COLO668 (cell line): ENCODE results near the gene SERPINF2.
"Not testable (repeated sequence)": the region's sequence is repeated elsewhere in the genome, so short reads cannot be mapped to it uniquely, and the experiment has no call there.

Experiments used
- DNase-seq: peaks from one replicate; lab custom pipeline; 2025; ENCODE audit not compliant: unreplicated experiment; lab: John Stamatoyannopoulos, UW

The SERPINF2 gene

GRCh38 chr17:1786708-1787107, 44.0 kb downstream of the SERPINF2 start:
- DNase-seq = no peak

GRCh38 chr17:1787301-1787902, 44.7 kb downstream of the SERPINF2 start:
- DNase-seq = no peak

GRCh38 chr17:1789936-1790335, 47.3 kb downstream of the SERPINF2 start:
- DNase-seq = no peak

GRCh38 chr17:1792495-1793446, 50.1 kb downstream of the SERPINF2 start:
- DNase-seq = no peak

GRCh38 chr17:1793447-1793806, 50.8 kb downstream of the SERPINF2 start:
- no peak for DNase-seq

- DNase-seq = no peak
These were observed 54.1 kb downstream of the SERPINF2 start for GRCh38 chr17:1796800-1797199.

GRCh38 chr17:1797323-1797722, 54.7 kb downstream of the SERPINF2 start:
- DNase-seq = no peak

GRCh38 chr17:1797846-1798245, 55.2 kb downstream of the SERPINF2 start:
- DNase-seq = not testable (repeated sequence)

GRCh38 chr17:1800240-1800639, 57.6 kb downstream of the SERPINF2 start:
- DNase-seq = no peak

GRCh38 chr17:1800712-1801111, 58.0 kb downstream of the SERPINF2 start:
- no peak for DNase-seq

- DNase-seq = no peak
These were observed 59.8 kb downstream of the SERPINF2 start for GRCh38 chr17:1802429-1802828.

GRCh38 chr17:1803280-1803679, 60.6 kb downstream of the SERPINF2 start:
- no peak for DNase-seq
